ENCODE results near the gene FAM163A. TPM values are rescaled to one million over a fixed set of nuclear protein-coding genes. Genes with fewer than 3 reads are reported as not detected.
"Not testable (repeated sequence)": the region's sequence is repeated elsewhere in the genome, so short reads cannot be mapped to it uniquely, and the experiment has no call there.

Gene FAM163A
- total RNA-seq, 1 experiment from 2014 or later = not detected

DNA sequence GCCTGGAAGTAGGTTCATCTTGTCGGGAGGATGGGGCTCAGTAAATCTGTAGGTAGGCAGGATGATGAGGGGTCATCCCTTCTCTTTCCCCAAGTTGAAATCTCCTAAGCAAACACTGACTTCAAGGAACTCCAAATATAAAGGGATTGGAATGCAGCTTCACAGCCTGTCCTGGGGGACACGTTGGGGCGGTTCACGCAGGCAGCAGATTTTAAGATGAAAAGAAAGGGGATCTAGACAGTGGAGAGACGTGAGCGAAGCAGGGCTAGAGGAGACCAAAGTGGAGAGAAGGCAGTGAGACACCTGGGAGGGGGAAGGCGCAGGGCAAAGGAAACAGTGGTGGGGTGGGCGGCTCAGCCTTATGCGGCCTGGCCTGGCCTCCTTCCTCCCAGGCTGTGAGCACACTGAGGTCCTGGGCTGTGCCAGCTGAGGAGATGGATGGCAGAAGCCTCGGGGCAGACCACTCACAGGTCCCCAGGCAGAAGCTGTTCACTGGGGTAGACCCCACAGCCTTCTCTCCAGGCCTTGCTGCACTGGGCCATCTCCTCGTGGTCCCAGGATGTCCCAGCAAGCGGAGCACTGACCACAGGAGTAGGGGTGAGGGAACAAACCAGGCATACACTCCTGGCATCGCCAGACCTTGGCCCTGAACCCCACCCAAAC lies 82.8 kb downstream of the FAM163A start:
- no peak for DNase-seq (ENCODE audit: low spot score)
- in situ Hi-C loops (cut with HindIII; ENCODE audit: low sequenced_read_pairs) = no loop called here

GRCh38 chr1:179826626-179827280 lies 83.7 kb downstream of the FAM163A start:
- in situ Hi-C loops (cut with HindIII; ENCODE audit: low sequenced_read_pairs) = no loop called here
- no peak for DNase-seq (ENCODE audit: low spot score)

DNA sequence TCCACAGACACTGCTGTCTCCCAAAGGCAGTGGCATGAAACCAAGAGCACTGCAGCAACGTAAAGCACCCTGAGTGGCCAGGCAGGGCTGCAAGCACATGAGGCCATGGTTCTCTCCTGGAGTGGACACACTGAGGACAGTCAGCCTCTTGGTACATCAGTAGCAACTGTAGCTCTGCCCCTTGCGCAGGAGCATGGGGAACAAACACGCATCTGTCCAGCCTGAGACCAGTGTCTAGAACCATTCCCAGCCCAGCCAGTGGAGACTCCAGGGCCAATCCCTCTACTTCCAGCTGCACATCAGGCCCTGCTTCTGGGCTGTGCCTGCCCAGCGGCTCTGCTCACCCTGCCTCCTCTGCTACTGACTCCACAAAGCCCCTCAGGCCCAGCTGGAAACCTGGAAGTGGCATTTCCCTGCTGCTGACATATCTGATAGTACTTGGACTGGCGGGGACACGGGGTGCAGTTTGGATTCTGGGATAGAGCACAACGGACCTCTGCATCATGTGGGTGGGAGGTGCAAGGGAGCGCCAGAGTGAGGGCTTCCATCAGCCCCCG lies 85.5 kb downstream of the FAM163A start:
- no peak for DNase-seq (ENCODE audit: low spot score)
- in situ Hi-C loops (cut with HindIII; ENCODE audit: low sequenced_read_pairs) = no loop called here

- DNase-seq (ENCODE audit: low spot score) = no peak
- in situ Hi-C loops (cut with HindIII; ENCODE audit: low sequenced_read_pairs) = no loop called here
These were observed 88.1 kb downstream of the FAM163A start for GRCh38 chr1:179831225-179831624.

GRCh38 chr1:179831852-179832699 lies 89.0 kb downstream of the FAM163A start:
- in situ Hi-C loops (cut with HindIII; ENCODE audit: low sequenced_read_pairs) = no loop called here
- DNase-seq (ENCODE audit: low spot score) = no peak

- in situ Hi-C loops (cut with HindIII; ENCODE audit: low sequenced_read_pairs); DNase-seq (ENCODE audit: low spot score): not testable (repeated sequence)
These were observed 93.8 kb downstream of the FAM163A start for GRCh38 chr1:179836686-179837445.

DNA sequence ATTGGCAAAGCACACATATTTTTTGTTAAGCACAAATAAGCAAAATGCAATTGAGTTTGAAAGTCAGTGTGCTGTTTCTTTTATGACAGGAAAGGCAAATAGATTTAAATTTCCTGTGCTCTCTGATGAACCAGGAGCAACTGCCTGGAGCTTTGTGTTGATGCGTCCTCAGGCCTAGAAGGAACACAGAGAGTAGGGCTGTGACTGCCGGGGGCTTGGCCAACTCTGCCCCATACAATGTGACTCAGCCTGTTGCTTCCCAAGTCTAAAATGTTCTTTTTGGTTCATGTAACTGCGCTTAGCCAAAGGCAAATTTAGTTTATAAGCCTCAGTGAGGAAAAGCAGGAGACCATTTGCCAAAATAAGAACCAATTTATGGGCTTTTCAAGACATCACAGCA lies 97.0 kb downstream of the FAM163A start:
- in situ Hi-C loops (cut with HindIII; ENCODE audit: low sequenced_read_pairs) = no loop called here
- DNase-seq (ENCODE audit: low spot score) = no peak

- in situ Hi-C loops (cut with HindIII; ENCODE audit: low sequenced_read_pairs) = no loop called here
- no peak for DNase-seq (ENCODE audit: low spot score)
These were observed 105.1 kb downstream of the FAM163A start for GRCh38 chr1:179848233-179848632.

DNA sequence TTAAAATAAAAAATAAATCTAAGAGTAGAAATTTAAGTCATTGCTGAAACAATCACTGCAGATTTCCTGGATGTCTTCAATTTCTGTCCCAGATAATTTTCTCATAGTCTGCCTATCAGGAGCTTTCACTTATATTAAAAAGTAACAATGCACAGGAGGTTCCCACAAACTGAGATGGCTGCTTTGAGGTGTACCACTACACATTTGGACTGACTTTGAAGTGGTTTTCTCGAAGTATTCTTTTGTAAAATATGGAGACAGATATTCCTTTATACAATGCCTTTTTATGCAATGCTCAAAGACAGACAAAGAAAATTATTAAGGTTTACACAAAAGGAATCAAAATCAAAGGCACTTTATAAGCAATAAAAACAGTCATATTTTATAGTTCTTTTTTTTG lies 110.0 kb downstream of the FAM163A start:
- DNase-seq (ENCODE audit: low spot score) = no peak
- in situ Hi-C loops (cut with HindIII; ENCODE audit: low sequenced_read_pairs) = no loop called here

DNA sequence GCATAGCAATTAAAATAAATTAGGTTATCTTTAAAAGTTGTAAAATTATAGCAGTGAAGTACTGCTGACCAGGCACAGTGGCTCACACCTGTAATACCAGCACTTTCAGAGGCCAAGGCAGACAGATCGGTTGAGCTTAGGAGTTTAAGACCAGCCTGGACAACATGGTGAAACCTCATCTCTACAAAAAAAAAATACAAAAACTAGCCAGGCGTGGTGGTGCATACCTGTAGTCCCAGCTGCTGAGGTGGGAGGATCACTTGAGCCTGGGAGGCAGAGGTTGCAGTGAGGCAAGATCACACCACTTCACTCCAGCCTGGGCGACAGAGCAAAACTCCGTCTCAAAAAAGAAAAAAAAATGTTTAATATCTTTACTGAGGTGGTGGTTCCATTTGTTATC lies 112.7 kb downstream of the FAM163A start:
- in situ Hi-C loops (cut with HindIII; ENCODE audit: low sequenced_read_pairs); DNase-seq (ENCODE audit: low spot score): not testable (repeated sequence)

- in situ Hi-C loops (cut with HindIII; ENCODE audit: low sequenced_read_pairs) = no loop called here
These were observed 113.2 kb downstream of the FAM163A start for GRCh38 chr1:179856296-179856695.

DNA sequence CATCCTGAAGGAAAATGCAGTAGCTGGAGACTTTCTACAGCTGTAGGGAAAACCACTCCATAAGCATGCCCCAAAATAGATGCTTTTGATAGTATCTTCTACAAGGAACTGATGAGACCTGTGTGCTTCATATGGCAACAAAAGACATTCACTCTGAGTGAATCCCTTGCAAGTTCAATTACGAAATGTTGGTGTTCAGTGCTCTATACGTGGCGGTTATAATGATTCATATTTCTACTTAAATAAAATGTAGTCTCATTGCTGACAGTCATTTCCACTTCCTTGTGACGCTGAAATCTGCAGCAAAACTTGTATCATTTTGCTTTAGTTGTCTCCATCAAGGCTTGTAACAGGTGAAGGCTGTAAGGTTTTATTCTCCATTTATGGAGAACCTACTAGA lies 113.9 kb downstream of the FAM163A start:
- DNase-seq (ENCODE audit: low spot score) = no peak
- in situ Hi-C loops (cut with HindIII; ENCODE audit: low sequenced_read_pairs) = no loop called here

More at GRCh38 chr1:179856296-179856695, 113.2 kb downstream of the FAM163A start:
- DNase-seq (ENCODE audit: low spot score) = no peak

GRCh38 chr1:179860652-179861051 lies 117.6 kb downstream of the FAM163A start:
- in situ Hi-C loops (cut with HindIII; ENCODE audit: low sequenced_read_pairs) = no loop called here
- DNase-seq (ENCODE audit: low spot score) = no peak

GRCh38 chr1:179865377-179865776 lies 122.3 kb downstream of the FAM163A start:
- DNase-seq (ENCODE audit: low spot score) = no peak
- in situ Hi-C loops (cut with HindIII; ENCODE audit: low sequenced_read_pairs) = no loop called here

Other genes with a start within 250 kb of the FAM163A start
- gene NPHS2, start 167.3 kb upstream of the FAM163A start, total RNA-seq (2014; rRNA removed; shearing (Covaris generic)) = not detected in 2 replicates
- gene TDRD5, start 151.5 kb upstream of the FAM163A start, total RNA-seq (2014; rRNA removed; shearing (Covaris generic)) = not detected in 2 replicates
- 20.4 and 27.9 TPM in 2 replicates for gene TOR1AIP2, start 134.5 kb downstream of the FAM163A start, total RNA-seq (2014; rRNA removed; shearing (Covaris generic))
- gene TOR1AIP1, start 139.0 kb downstream of the FAM163A start, total RNA-seq (2014; rRNA removed; shearing (Covaris generic)) = 23.9 and 42.6 TPM in 2 replicates
- gene CEP350, start 211.5 kb downstream of the FAM163A start, total RNA-seq (2014; rRNA removed; shearing (Covaris generic)) = 37.1 and 64.9 TPM in 2 replicates

Measured in G401 (cell line).